GM12891 (cell line): ENCODE results near the gene RPGRIP1L.

Experiments used
- POLR2A ChIP-seq: IDR thresholded peaks from 2 replicates; pipeline ENCODE4 v1.6.1; 2011; ENCODE audit warnings: low read depth, low read length, control low read depth
- POLR2AphosphoS5 ChIP-seq: IDR thresholded peaks from 2 replicates; pipeline ENCODE4 v1.6.1; 2011; ENCODE audit warnings: low read depth, low read length, control low read depth
- SPI1 ChIP-seq: IDR thresholded peaks from 2 replicates; pipeline ENCODE4 v1.6.1; 2011; ENCODE audit warnings: low read depth, low read length, control low read depth

DNA sequence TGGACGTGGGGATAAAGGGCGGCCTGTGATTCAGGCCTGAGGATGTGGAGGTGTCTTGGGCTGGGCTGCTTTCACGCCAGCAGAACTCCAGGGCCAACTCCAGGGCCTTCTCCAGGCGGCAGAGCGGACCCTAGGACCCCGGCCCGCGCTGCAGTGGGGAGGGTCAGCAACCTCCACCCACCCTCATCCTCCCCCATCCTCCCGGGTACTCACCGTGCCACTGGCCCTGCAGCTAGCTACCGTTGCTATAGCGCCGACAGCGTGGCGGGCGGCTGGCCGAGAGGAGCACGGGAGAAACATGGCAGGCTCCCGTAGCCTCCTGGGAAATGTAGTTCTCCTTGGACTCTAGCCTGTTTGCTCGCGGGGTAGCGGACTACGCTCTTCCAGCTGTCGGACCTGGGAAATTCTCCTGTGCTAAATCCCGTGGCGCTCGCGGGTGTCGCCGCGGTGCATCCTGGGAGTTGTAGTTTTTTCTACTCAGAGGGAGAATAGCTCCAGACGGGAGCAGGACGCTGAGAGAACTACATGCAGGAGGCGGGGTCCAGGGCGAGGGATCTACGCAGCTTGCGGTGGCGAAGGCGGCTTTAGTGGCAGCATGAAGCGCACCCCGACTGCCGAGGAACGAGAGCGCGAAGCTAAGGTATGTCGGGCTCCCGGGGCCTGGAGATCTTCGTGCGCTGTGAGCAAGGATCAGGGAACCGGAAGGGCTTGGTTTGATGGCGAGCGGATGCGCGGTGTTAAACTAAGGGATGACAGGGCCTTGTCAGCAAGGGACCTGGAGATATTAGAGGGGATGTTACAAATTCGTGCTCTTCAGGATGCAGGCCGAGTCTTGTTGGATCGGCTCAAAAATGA, at the start of gene RPGRIP1L, which contains the start of gene FTO:
- TF ChIP-seq POLR2AphosphoS5 (no peak), POLR2A (no peak), SPI1 (no peak)
